Kidney tubule cell (primary cell): Measurements from ENCODE around the gene GATAD2B.
"Not testable (repeated sequence)": the region's sequence is repeated elsewhere in the genome, so short reads cannot be mapped to it uniquely, and the experiment has no call there.

Experiments
- DNase-seq: peaks from one replicate; pipeline ENCODE4 v3.0.0-alpha.2; 2018; ENCODE audit warnings: low spot score

GATAD2B gene

GRCh38 chr1:153795934-153796785, 126.6 kb downstream of the GATAD2B start:
- no peak for DNase-seq

GRCh38 chr1:153795330-153795837, 127.4 kb downstream of the GATAD2B start:
- no peak for DNase-seq

- no peak for DNase-seq
These were observed 128.0 kb downstream of the GATAD2B start for GRCh38 chr1:153794624-153795329.

GRCh38 chr1:153793973-153794615, 128.7 kb downstream of the GATAD2B start:
- no peak for DNase-seq

GRCh38 chr1:153793261-153793972, 129.4 kb downstream of the GATAD2B start:
- no peak for DNase-seq

GRCh38 chr1:153792631-153793041, 130.1 kb downstream of the GATAD2B start:
- DNase-seq = no peak

GRCh38 chr1:153791648-153792253, 131.0 kb downstream of the GATAD2B start:
- DNase-seq = no peak

- no peak for DNase-seq
These were observed 131.7 kb downstream of the GATAD2B start for GRCh38 chr1:153790966-153791647.

GRCh38 chr1:153790313-153790965, 132.3 kb downstream of the GATAD2B start:
- no peak for DNase-seq

GRCh38 chr1:153789478-153790034, 133.2 kb downstream of the GATAD2B start:
- DNase-seq = peak; percentile 72

- DNase-seq = no peak
These were observed 136.6 kb downstream of the GATAD2B start for GRCh38 chr1:153786038-153786790.

- DNase-seq = peak; percentile 92
These were observed 139.3 kb downstream of the GATAD2B start for GRCh38 chr1:153783233-153784190.

GRCh38 chr1:153782648-153783047, 140.1 kb downstream of the GATAD2B start:
- DNase-seq = not testable (repeated sequence)

- no peak for DNase-seq
These were observed 142.2 kb downstream of the GATAD2B start for GRCh38 chr1:153780551-153780950.

GRCh38 chr1:153779781-153780541, 142.8 kb downstream of the GATAD2B start:
- DNase-seq = no peak

GRCh38 chr1:153778824-153779519, 143.8 kb downstream of the GATAD2B start:
- no peak for DNase-seq
